Activated CD4-positive, alpha-beta T cell treated with anti-CD3 and anti-CD28 coated beads, Interleukin-2, amount 50 U/mL, for 1 hour (primary cell): ENCODE data around the gene HHLA2.

Source experiments
- DNase-seq: peaks from one replicate; pipeline ENCODE4 v3.0.0-alpha.2; 2020

The HHLA2 gene

DNA sequence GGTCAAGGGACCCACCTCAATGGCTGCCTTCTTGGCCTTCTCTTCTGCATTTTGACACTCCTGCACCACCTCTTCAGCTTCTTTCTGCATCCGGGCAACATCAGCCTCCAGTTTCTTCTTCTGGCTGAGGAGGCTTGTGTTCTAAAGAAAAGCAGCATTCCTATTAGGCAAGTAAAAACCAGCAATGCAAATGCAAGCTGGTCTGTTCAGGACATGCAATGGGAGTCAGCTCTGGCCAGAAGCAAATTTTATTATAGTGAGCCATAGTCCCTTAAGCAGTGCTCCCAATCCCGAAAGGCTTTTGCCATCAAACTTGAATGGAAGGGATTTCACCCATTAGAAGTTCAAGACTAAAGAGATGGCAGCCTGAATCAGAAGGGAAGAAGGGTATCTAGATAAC, 97.7 kb downstream of the HHLA2 start:
- no peak for DNase-seq

GRCh38 chr3:108394563-108394962, 98.2 kb downstream of the HHLA2 start:
- DNase-seq, result no peak

DNA sequence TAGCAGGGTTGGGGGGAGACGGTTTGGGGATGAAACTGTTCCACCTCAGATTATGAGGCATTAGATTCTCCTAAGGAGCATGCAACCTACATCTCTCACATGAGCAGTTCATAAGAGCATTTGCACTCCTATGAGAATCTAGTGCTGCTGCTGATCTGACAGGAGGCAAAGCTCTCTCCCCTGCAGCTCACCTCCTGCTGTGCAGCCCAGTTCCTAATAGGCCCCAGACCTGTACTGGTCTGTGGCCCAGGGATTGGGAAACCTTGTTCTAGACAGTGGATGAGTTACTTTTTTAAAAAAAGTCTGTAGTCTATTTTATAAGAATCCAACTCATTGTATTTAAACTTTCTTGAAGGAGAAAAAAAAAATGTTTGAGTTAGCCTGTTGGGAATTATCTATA, 100.0 kb downstream of the HHLA2 start:
- DNase-seq, result no peak

DNA sequence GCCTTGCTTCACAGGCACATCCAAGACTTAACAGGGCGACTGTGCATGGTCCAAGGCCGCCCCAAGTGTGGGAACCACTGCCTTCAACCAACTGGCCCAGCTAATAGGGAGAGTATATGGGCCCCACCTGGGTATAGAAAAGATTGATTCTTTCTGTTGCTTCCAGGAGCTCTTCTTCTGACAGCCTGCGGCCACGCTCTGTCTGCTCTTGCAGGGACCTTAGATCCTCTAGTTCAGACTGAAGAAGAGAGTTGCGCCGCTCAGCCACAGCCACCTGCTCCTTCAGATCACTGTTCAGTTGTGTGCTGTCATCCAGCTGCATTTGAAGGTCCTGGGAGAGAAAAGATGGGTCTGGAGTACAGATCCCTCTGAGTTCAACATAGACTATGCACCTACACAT, 102.2 kb downstream of the HHLA2 start:
- no peak for DNase-seq

- no peak for DNase-seq
Observed at GRCh38 chr3:108401836-108402235, 105.5 kb downstream of the HHLA2 start.

GRCh38 chr3:108403198-108403597, 106.8 kb downstream of the HHLA2 start:
- no peak for DNase-seq

DNA sequence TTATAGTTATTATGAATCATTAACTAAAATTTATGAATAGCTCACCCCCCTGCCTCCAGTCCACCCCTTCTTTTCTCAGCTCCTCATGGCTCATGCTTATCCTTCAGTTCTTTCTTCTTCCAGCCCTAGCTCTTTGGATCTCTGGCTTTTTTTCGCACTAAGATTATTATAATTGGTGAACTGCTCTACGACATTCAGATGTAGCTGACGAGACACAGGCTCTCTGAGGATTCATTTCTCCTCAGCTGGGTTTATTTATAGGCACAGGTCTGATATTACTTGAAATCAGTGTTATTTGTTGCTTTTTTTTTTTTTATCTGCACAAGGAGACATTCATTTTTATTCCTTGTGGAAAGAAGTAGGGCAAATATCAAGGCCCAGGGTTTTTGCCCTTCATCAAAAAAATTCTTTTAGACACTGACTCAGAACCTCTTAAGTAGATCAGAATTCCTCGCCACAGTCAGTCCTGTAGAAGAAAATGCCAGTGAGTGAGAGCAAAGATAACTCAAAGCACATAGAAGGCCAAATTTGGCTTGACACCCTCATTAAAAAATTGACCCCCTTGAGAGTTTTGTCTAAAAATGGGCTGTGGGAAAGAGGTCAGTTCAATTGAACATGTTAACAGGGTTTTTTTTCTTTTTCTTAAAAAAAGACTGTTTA, 107.5 kb downstream of the HHLA2 start:
- no peak for DNase-seq

DNA sequence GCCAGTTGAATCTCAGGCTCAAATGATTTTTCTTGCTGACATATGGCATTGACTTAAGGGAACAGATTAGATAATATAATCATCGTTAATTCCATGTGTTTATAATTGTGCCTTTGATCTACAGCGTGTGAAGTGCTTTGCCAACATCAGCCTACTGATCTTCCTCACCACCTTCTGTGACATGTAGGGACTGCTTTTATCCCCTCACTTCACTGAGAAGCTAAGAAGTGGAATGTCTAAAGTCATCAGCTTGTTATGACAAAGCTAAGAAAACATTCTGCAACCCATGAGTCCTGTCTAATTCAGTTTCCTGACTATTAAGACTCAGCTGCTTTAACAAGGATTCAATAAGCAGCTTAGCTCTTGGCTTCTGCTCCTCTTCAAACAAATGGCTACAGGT, 108.0 kb downstream of the HHLA2 start:
- DNase-seq, result no peak

DNA sequence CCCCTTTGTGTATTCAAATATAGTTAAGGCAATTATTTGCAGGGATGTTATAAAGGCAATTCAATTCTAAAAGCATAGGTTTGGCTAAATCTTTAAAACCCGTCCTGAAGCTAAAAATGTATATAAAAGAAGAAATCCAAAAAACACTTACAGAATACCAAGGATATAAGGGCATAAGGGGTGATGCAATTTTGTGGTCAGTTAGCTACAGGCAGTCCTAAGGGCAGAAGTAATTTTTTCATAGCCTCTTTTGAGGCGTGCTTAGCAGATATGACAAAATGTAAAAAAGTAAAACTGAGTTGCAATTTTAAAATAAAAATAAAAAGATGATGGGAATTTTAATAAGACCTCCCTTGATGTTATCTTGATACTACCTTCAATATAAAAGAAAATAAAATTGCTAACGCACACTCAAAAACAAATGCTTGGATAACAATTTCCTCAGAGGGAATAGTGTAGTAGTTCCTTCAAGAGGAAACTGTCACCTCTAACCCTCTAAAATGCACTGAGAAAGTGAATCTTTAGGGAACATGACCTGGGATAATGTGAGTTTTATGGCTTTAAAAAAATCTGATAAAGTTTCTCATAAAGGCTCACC, 109.8 kb downstream of the HHLA2 start:
- DNase-seq, result no peak

- DNase-seq, result no peak
Observed at GRCh38 chr3:108406661-108407206, 110.4 kb downstream of the HHLA2 start.

GRCh38 chr3:108407886-108408285, 111.5 kb downstream of the HHLA2 start:
- DNase-seq, result no peak

DNA sequence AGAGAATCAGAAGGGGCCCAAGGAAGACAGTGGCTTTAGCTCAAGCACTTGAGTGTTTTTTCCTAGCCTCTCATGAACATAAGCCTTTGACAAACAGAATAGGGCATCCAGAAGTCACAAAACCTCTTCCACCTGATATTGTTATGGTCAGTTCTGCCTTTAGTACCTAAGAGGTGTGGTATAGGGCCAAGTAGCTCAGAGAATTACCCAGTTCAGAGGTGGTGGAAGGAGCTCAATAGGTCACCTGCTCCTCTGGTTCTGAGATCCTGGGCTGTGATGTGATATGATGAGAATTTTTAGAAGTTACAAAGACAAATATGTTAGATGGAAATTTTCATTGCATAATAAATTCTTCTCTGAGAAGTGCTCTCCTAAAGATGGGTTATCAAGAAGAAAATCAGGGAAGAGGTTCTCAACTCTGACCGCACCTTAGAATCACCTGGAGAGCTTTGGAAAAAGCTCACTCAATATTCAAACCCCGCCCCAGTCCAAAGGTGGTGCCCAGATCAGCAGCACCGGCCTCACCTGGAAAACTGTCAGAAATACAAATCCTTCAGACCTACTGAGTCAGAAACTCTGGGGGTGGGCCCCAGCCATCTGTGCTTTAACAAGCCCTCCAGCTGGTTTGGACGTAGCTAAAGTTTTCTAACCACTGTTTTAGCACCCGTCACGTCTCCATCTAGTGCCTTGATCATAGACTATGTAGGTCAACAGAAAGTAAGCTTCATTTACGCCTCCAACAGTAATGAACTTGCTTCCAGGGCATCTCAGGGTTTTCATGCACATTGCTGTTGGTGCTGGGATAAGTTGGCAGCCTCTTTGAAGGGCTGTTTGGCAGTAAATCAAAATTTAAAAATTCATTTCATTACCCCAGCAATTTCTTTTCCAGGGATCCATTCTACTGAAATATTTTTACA, 112.8 kb downstream of the HHLA2 start:
- no peak for DNase-seq

GRCh38 chr3:108409800-108410178, 113.4 kb downstream of the HHLA2 start:
- DNase-seq, result no peak

DNA sequence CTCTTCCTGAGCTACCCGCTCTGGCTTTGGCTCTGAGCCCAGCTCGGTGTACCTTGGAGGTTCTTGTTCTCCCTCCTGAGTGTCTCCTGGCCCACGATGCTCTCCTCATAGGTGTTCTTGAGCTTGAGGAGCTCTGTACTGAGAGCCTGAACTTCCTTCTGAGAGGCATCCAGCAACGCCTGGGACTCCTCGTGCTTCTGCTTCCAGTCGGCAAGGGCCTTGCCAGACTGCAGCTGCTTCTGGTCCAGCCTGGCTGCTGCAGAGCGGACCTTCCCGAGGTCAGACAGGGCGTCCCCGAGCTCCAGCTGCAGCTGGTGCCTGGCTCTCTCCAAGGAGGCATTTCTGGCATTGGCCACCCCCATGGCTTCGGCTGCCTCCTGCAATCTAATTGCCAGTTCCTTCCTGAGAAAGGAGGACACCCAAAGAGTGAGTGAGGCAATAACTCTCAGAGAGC, 114.2 kb downstream of the HHLA2 start:
- no peak for DNase-seq

DNA sequence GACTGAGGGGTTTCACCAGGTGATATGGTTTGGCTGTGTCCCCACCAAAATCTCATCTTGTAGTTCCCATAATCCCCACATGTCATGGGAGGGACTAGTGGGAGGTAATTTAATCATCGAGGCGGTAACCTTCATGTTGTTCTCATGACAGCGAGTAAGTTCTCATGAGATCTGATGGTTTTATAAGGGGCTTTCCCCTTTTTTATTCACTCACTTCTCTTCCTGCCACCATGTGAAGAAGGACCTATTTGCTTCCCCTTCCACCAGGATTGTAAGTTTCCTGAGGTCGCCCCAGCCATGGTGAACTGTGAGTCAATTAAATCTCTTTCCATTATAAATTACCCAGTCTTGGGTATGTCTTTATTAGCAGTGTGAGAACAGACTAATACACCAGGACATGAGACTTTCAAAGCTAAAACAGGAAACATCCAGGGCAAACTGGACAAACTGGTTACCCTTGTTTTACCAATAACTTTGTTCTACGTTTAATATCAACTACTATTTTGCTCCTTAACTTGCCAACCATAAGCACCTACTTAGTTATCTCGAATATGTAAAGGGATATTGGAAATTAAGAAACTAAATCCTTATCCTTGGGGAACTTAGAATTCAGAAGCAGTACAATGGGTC, 115.9 kb downstream of the HHLA2 start:
- DNase-seq, result no peak

- DNase-seq, result no peak
Observed at GRCh38 chr3:108414007-108414406, 117.7 kb downstream of the HHLA2 start.

GRCh38 chr3:108415661-108416060, 119.3 kb downstream of the HHLA2 start:
- DNase-seq, result no peak

- DNase-seq, result no peak
Observed at GRCh38 chr3:108416111-108416869, 119.9 kb downstream of the HHLA2 start.

GRCh38 chr3:108420926-108421325, 124.6 kb downstream of the HHLA2 start:
- no peak for DNase-seq
